ENCODE data around the gene EXOC6.

The EXOC6 gene

DNA sequence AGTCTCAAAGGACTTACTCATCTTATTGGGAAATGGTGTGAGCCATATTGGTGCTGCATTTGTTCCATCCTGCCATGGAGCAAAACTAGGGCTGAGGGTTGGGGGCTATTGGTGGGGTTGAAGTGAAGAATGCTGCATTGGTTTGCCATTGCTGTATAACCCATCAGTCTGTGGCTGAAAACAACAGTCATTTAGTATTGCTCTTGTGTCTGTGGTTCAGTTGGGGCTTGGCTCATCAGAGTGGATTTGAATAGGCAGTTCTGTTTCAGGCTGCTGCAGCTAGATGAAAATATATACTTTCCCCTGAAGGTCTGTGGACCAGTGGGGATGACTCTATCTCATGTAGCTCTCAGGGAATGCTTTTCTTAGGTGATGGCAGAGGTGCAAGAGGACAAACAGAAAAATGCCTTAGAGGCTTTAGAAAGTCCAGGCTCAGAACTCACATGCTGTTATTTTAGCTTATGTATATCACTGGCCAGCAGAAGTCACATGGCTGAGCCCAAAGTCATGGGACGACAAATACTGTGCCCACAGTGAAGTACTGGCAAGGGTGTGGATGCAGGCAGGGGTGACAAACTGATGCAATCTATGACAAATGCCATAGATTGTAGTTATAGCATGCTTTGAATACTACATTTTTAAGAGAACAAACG lies 15.2 kb upstream of the EXOC6 start (continued):
- TF ChIP-seq, protein P1, sequence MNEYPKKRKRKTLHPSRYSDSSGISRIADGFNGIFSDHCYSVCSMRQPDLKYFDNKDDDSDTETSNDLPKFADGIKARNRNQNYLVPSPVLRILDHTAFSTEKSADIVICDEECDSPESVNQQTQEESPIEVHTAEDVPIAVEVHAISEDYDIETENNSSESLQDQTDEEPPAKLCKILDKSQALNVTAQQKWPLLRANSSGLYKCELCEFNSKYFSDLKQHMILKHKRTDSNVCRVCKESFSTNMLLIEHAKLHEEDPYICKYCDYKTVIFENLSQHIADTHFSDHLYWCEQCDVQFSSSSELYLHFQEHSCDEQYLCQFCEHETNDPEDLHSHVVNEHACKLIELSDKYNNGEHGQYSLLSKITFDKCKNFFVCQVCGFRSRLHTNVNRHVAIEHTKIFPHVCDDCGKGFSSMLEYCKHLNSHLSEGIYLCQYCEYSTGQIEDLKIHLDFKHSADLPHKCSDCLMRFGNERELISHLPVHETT (tag by site-specific recombination; IDR thresholded peaks at IDR 0.05), result no peak
- TF ChIP-seq ZNF664 (tag by site-specific recombination; IDR thresholded peaks at IDR 0.05), result no peak
- TF ChIP-seq GLI2 (tag by site-specific recombination; IDR thresholded peaks at IDR 0.05; ENCODE audit: borderline replicate concordance, low read depth), result no peak
- TF ChIP-seq, protein P2, sequence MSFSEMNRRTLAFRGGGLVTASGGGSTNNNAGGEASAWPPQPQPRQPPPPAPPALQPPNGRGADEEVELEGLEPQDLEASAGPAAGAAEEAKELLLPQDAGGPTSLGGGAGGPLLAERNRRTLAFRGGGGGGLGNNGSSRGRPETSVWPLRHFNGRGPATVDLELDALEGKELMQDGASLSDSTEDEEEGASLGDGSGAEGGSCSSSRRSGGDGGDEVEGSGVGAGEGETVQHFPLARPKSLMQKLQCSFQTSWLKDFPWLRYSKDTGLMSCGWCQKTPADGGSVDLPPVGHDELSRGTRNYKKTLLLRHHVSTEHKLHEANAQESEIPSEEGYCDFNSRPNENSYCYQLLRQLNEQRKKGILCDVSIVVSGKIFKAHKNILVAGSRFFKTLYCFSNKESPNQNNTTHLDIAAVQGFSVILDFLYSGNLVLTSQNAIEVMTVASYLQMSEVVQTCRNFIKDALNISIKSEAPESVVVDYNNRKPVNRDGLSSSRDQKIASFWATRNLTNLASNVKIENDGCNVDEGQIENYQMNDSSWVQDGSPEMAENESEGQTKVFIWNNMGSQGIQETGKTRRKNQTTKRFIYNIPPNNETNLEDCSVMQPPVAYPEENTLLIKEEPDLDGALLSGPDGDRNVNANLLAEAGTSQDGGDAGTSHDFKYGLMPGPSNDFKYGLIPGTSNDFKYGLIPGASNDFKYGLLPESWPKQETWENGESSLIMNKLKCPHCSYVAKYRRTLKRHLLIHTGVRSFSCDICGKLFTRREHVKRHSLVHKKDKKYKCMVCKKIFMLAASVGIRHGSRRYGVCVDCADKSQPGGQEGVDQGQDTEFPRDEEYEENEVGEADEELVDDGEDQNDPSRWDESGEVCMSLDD (tag by site-specific recombination; IDR thresholded peaks at IDR 0.05), result no peak
- no peak for TF ChIP-seq FEZF1 (tag by site-specific recombination; IDR thresholded peaks at IDR 0.05)
- no peak for TF ChIP-seq SALL2 (tag by site-specific recombination; IDR thresholded peaks at IDR 0.05; ENCODE audit: borderline replicate concordance)

DNA sequence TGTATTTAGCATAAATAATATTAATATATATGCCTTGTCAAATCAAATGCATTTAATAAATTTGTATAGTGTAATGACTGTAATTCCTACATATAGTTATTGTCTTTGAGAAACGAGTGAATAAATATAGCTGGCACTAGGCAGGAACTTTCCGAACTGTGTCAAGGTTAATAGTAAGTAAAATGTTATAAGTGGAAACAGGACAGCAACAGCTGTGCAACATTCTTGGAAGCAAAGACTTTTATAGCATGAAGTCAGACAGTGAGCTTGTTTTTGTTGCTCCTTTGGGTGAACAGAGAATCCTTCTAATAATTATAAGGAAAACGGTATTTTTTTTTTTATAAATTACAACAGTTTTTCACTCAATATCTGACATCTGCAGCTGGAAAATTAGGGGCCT lies 14.0 kb upstream of the EXOC6 start:
- TF ChIP-seq ZNF558 (tag by site-specific recombination; IDR thresholded peaks at IDR 0.05) (no peak), ZNF350 (tag by site-specific recombination; IDR thresholded peaks at IDR 0.05) (no peak), ZNF248 (tag by site-specific recombination; IDR thresholded peaks at IDR 0.05) (no peak), HOXD13 (CRISPR knock-in tag; IDR thresholded peaks at IDR 0.05; ENCODE audit: borderline replicate concordance) (no peak), ZNF184 (tag by site-specific recombination; IDR thresholded peaks at IDR 0.05) (no peak), ZSCAN16 (tag by site-specific recombination; IDR thresholded peaks at IDR 0.05) (no peak), ZNF768 (tag by site-specific recombination; IDR thresholded peaks at IDR 0.05) (no peak)
- H3K36me3 ChIP-seq (ENCODE audit: control insufficient read depth in 2 of 2, insufficient read depth in 1 of 2, low read length in 2 of 2), result no peaks in the 10 kb centered on the region
- H3K4me1 ChIP-seq (ENCODE audit: control insufficient read depth, insufficient read depth, low read length), result no peaks in the 10 kb centered on the region; the same call in 1 of the 2 replicates
- H3K9me3 ChIP-seq (ENCODE audit: control insufficient read depth, insufficient read depth, low read depth, low read length), result no peaks in the 10 kb centered on the region
- H3K4me3 ChIP-seq (ENCODE audit: low read depth, low read length), result no peak overlapping the region
- no peak overlapping the region for H3K27ac ChIP-seq (ENCODE audit: extremely low read depth, low read depth, low read length)
- ChIA-PET POLR2A (no interaction called here), CTCF (interaction anchor here (0.6 to 2.3 kb wide), 5 partner anchors 9 to 244 kb away, joined by 3 to 15 read pairs (median 3); no protein-coding TSS in a partner anchor)

DNA sequence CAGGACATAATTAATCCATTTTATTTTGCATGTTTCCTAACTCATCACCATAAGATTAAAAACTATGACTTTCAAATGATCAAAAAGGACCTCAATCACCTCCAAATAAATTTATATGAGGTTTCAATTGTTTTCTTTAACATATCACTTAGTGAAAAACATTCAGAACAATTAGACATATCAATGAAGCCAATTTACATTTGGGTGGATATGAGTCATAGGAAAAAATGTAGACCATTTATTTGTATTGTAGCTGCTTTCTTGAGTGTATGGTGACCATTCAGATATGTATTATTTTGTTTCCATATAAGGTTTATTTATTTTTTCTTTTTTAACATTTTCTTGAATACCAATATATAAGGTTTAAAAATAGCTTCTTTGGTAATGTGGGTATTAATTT lies 13.3 kb upstream of the EXOC6 start:
- ChIA-PET CTCF (interaction anchor here (0.6 to 2.3 kb wide), 5 partner anchors 9 to 191 kb away, joined by 3 to 15 read pairs (median 4); no protein-coding TSS in a partner anchor), POLR2A (no interaction called here)
- Histone ChIP-seq H3K9me3 (ENCODE audit: control insufficient read depth, insufficient read depth, low read depth, low read length) (no peaks in the 10 kb centered on the region), H3K27ac (ENCODE audit: extremely low read depth, low read depth, low read length) (no peak overlapping the region), H3K4me3 (ENCODE audit: low read depth, low read length) (no peak overlapping the region), H3K4me1 (ENCODE audit: control insufficient read depth, insufficient read depth, low read length) (no peaks in the 10 kb centered on the region; the same call in 1 of the 2 replicates), H3K36me3 (ENCODE audit: control insufficient read depth in 2 of 2, insufficient read depth in 1 of 2, low read length in 2 of 2) (no peaks in the 10 kb centered on the region)
- TF ChIP-seq, protein P3, sequence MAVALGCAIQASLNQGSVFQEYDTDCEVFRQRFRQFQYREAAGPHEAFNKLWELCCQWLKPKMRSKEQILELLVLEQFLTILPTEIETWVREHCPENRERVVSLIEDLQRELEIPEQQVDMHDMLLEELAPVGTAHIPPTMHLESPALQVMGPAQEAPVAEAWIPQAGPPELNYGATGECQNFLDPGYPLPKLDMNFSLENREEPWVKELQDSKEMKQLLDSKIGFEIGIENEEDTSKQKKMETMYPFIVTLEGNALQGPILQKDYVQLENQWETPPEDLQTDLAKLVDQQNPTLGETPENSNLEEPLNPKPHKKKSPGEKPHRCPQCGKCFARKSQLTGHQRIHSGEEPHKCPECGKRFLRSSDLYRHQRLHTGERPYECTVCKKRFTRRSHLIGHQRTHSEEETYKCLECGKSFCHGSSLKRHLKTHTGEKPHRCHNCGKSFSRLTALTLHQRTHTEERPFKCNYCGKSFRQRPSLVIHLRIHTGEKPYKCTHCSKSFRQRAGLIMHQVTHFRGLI (tag by site-specific recombination; IDR thresholded peaks at IDR 0.05), result no peak
- TF ChIP-seq ZNF426 (tag by site-specific recombination; IDR thresholded peaks at IDR 0.05) (no peak), YY2 (tag by site-specific recombination; IDR thresholded peaks at IDR 0.05) (no peak), ZNF843 (tag by site-specific recombination; IDR thresholded peaks at IDR 0.05) (no peak), PRDM1 (tag by site-specific recombination; IDR thresholded peaks at IDR 0.05) (no peak), ZNF558 (tag by site-specific recombination; IDR thresholded peaks at IDR 0.05) (no peak), ZNF529 (tag by site-specific recombination; IDR thresholded peaks at IDR 0.05; ENCODE audit: insufficient replicate concordance) (no peak), ZXDB (tag by site-specific recombination; IDR thresholded peaks at IDR 0.05) (no peak)

Measured in HEK293 (cell line).